ENCODE results near the gene B3GAT1. TPM values are rescaled to one million over a fixed set of nuclear protein-coding genes. Genes with fewer than 3 reads are reported as not detected.

Gene B3GAT1
- total RNA-seq, 1 experiment from 2014 or later, result not detected

DNA sequence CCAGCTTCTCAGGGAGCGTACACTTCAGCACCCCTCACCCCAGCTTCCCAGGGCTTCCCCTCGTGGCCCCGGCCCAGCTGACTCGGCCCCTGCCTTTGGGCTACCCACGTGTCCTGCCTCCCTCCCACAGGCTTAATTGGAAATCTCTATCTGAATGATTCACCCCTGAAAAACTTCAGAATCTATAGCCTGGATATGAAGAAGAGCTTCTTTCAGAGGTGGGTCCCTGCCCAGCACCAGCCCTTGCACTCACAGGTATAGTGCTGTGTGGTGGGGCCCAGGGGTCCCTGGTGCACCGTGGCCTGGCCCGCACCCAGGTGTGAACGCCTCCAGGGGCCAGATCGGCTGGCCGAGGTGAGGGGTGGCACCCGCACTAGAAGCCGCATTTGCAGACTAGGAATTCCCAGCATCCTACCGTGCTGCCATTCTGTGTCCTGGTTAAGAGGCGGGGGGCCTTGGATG lies 38.4 kb downstream of the B3GAT1 start:
- Histone ChIP-seq H3K27me3 (ENCODE audit: insufficient read depth, low read length) (no peaks in the 10 kb centered on the region), H2AFZ (ENCODE audit: low read depth, low read length, poor library complexity, severe bottlenecking) (no peak overlapping the region), H3K4me3 (replicated peaks in 1 of 2; ENCODE audit: low read depth in 1 of 2, low read length in 2 of 2) (no peak overlapping the region), H3K4me1 (ENCODE audit: control insufficient read depth in 1 of 2, insufficient read depth in 2 of 2, low read length in 2 of 2) (no peaks in the 10 kb centered on the region), H3K27ac (ENCODE audit: low read depth, low read length) (no peak overlapping the region), H3K9me3 (ENCODE audit: control insufficient read depth in 1 of 2, insufficient read depth in 1 of 2, low read depth in 1 of 2, low read length in 2 of 2) (no peaks in the 10 kb centered on the region), H3K4me2 (ENCODE audit: low read length) (no peak overlapping the region), H3K9me2 (ENCODE audit: insufficient read depth) (no peaks in the 10 kb centered on the region), H3K36me3 (ENCODE audit: control insufficient read depth in 1 of 2, insufficient read depth in 2 of 2, low read length in 2 of 2) (no peaks in the 10 kb centered on the region), H4K20me1 (ENCODE audit: insufficient read depth) (no peaks in the 10 kb centered on the region), H3K9ac (ENCODE audit: low read length) (no peak overlapping the region), H3K79me2 (ENCODE audit: insufficient read depth, low read length) (no peaks in the 10 kb centered on the region)
- no TSS peak for BruUV-seq (replicated peaks)
- DNase-seq (ENCODE audit: low read depth, low spot score) (no peak), ATAC-seq (no peak)
- TF ChIP-seq, protein P1, sequence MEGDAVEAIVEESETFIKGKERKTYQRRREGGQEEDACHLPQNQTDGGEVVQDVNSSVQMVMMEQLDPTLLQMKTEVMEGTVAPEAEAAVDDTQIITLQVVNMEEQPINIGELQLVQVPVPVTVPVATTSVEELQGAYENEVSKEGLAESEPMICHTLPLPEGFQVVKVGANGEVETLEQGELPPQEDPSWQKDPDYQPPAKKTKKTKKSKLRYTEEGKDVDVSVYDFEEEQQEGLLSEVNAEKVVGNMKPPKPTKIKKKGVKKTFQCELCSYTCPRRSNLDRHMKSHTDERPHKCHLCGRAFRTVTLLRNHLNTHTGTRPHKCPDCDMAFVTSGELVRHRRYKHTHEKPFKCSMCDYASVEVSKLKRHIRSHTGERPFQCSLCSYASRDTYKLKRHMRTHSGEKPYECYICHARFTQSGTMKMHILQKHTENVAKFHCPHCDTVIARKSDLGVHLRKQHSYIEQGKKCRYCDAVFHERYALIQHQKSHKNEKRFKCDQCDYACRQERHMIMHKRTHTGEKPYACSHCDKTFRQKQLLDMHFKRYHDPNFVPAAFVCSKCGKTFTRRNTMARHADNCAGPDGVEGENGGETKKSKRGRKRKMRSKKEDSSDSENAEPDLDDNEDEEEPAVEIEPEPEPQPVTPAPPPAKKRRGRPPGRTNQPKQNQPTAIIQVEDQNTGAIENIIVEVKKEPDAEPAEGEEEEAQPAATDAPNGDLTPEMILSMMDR (IDR thresholded peaks at IDR 0.05 in 2 of 3, conservative IDR thresholded peaks at IDR 0.05 in 1 of 3; ENCODE audit: borderline replicate concordance in 1 of 3, insufficient read depth in 1 of 3, low read depth in 2 of 3, low read length in 2 of 3), result no peak
- TF ChIP-seq FOSL1 (IDR thresholded peaks at IDR 0.05; ENCODE audit: low read depth), result no peak
- no peak for TF ChIP-seq RAD21 (IDR thresholded peaks at IDR 0.05; ENCODE audit: low read depth)
- TF ChIP-seq TCF7L2 (IDR thresholded peaks at IDR 0.05; ENCODE audit: borderline replicate concordance, extremely low read depth, insufficient read depth, insufficient read length), result no peak
- TF ChIP-seq EZH2phosphoT487 (IDR thresholded peaks at IDR 0.05; ENCODE audit: borderline replicate concordance), result no peak
- TF ChIP-seq SP1 (IDR thresholded peaks at IDR 0.05; ENCODE audit: low read depth), result no peak
- no peak for TF ChIP-seq CBX3 (IDR thresholded peaks at IDR 0.05; ENCODE audit: low read depth)
- TF ChIP-seq, protein P2, sequence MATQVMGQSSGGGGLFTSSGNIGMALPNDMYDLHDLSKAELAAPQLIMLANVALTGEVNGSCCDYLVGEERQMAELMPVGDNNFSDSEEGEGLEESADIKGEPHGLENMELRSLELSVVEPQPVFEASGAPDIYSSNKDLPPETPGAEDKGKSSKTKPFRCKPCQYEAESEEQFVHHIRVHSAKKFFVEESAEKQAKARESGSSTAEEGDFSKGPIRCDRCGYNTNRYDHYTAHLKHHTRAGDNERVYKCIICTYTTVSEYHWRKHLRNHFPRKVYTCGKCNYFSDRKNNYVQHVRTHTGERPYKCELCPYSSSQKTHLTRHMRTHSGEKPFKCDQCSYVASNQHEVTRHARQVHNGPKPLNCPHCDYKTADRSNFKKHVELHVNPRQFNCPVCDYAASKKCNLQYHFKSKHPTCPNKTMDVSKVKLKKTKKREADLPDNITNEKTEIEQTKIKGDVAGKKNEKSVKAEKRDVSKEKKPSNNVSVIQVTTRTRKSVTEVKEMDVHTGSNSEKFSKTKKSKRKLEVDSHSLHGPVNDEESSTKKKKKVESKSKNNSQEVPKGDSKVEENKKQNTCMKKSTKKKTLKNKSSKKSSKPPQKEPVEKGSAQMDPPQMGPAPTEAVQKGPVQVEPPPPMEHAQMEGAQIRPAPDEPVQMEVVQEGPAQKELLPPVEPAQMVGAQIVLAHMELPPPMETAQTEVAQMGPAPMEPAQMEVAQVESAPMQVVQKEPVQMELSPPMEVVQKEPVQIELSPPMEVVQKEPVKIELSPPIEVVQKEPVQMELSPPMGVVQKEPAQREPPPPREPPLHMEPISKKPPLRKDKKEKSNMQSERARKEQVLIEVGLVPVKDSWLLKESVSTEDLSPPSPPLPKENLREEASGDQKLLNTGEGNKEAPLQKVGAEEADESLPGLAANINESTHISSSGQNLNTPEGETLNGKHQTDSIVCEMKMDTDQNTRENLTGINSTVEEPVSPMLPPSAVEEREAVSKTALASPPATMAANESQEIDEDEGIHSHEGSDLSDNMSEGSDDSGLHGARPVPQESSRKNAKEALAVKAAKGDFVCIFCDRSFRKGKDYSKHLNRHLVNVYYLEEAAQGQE (IDR thresholded peaks at IDR 0.05; ENCODE audit: low read depth), result no peak
- no peak for TF ChIP-seq SRF (IDR thresholded peaks at IDR 0.05; ENCODE audit: low read depth)
- TF ChIP-seq SIN3A (IDR thresholded peaks at IDR 0.05; ENCODE audit: low read depth), result no peak
- TF ChIP-seq, protein P3, sequence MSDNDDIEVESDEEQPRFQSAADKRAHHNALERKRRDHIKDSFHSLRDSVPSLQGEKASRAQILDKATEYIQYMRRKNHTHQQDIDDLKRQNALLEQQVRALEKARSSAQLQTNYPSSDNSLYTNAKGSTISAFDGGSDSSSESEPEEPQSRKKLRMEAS (IDR thresholded peaks at IDR 0.05), result no peak
- no peak for TF ChIP-seq JUND (IDR thresholded peaks at IDR 0.05)
- TF ChIP-seq, protein P4, sequence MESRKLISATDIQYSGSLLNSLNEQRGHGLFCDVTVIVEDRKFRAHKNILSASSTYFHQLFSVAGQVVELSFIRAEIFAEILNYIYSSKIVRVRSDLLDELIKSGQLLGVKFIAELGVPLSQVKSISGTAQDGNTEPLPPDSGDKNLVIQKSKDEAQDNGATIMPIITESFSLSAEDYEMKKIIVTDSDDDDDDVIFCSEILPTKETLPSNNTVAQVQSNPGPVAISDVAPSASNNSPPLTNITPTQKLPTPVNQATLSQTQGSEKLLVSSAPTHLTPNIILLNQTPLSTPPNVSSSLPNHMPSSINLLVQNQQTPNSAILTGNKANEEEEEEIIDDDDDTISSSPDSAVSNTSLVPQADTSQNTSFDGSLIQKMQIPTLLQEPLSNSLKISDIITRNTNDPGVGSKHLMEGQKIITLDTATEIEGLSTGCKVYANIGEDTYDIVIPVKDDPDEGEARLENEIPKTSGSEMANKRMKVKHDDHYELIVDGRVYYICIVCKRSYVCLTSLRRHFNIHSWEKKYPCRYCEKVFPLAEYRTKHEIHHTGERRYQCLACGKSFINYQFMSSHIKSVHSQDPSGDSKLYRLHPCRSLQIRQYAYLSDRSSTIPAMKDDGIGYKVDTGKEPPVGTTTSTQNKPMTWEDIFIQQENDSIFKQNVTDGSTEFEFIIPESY (IDR thresholded peaks at IDR 0.05; ENCODE audit: extremely low read depth, insufficient replicate concordance, low read length), result no peak
- TF ChIP-seq, protein P5, sequence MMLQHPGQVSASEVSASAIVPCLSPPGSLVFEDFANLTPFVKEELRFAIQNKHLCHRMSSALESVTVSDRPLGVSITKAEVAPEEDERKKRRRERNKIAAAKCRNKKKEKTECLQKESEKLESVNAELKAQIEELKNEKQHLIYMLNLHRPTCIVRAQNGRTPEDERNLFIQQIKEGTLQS (IDR thresholded peaks at IDR 0.05), result no peak
- TF ChIP-seq EZH2 (IDR thresholded peaks at IDR 0.05), result no peak
- TF ChIP-seq ZNF274 (IDR thresholded peaks at IDR 0.05; ENCODE audit: low read depth, low read length), result no peak
- TF ChIP-seq POLR2AphosphoS5 (IDR thresholded peaks at IDR 0.05; ENCODE audit: low read depth, low read length), result no peak
- intact Hi-C loops (cut with micrococcal nuclease), result no loop called here
- ChIA-PET POLR2A (no interaction called here), RAD21 (ENCODE audit: low non-redundant PET in 1 of 2, low total read pairs in 2 of 2, uncharacterized antibody in 2 of 2, unreplicated experiment in 2 of 2) (no interaction called here), CTCF (no interaction called here)

All from HCT116 (cell line).